GM21825 (cell line): ENCODE results near the gene CARD10.
"Not testable (repeated sequence)": the region's sequence is repeated elsewhere in the genome, so short reads cannot be mapped to it uniquely, and the experiment has no call there.

Experiments
- ATAC-seq: cut with Tn5 transposase; IDR thresholded peaks from one replicate; pipeline ENCODE4 v1.9.1; 2021; ENCODE audit warnings: mild to moderate bottlenecking, moderate library complexity; ENCODE audit not compliant: unreplicated experiment

Gene CARD10

DNA sequence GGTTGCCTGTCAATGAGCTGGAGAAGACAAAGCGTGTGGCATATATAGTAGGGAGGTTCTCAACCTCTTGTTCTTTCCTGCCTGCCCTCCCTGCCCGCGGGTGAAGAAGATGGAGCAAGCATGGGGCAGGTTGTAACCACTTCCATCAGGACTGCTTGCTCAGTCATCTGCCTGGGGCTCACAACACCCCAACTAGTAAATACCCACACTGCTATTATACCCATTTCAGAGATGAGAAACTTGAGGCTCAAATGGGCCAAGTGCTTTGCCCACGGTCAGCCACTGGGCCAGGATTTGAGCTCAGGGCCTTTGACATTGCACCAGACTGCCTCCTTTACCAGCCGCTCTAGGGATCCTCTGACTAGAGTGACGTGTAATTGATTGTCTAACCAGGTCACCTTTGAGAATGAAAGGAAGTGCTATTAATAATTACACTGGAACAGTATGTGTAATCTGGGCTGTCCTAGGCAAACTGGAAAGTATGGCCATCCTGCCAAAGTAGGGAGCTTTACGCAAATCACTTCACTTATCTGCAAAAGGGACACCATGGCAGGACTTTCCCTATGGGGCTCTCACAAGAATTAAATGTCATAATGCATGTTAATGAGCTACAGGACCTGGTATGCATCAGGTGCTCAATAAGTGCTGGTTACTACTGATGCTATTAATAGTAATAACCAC lies 38.2 kb upstream of the CARD10 start:
- no peak for ATAC-seq

DNA sequence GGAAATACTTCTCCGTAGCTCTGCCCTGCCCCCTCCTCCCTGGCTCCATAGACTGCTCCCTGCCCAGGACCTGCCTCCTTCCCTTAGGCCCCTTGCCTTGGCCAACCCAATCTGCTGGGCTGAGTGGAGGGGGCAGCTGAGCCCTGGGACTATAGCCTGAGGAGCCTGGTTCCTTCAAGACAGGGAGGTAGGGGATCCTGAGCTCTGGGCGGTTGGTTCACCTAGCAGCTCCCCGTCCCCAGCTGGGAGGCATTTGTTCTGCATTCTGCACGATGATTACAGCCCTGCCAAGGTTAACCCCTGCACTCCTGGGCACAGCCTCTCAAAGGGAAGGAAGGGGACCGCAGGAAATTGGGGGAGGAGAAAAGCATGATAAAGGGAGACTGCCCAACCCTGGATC lies 37.5 kb upstream of the CARD10 start:
- ATAC-seq, result no peak

GRCh38 chr22:37555029-37555428 lies 35.8 kb upstream of the CARD10 start:
- ATAC-seq, result no peak

- ATAC-seq, result no peak
These were observed 34.5 kb upstream of the CARD10 start for GRCh38 chr22:37553725-37554124.

DNA sequence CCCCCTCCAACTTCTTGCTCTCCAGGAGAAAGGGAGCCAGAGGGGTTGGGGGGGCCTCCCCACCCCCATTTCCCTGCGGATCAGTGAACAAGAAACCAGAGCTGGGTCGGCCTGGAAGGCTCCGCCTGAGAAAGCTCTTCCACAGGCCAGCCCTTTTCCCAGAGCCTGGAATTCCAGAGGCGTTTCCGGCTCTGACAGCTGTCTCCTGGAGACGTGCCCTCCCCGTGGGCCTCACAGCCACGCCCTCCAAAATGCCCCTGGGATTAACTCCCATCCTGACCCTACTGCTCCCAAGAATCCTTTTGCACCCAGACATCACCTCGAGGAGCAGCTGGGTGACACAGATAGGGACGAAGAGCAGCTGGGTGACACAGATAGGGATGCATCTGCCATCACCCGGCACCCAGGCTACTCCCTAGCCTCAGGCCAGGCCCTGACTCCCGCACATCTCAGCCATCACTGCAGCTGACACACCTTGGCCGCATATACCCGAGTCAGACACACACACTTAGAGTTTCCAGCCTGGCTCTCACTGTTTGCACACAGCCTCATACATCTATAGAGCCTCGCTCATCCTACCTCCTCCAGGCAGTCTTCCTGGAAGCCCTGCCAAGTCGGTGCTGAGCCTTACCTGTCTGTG lies 33.4 kb upstream of the CARD10 start:
- ATAC-seq, result no peak

DNA sequence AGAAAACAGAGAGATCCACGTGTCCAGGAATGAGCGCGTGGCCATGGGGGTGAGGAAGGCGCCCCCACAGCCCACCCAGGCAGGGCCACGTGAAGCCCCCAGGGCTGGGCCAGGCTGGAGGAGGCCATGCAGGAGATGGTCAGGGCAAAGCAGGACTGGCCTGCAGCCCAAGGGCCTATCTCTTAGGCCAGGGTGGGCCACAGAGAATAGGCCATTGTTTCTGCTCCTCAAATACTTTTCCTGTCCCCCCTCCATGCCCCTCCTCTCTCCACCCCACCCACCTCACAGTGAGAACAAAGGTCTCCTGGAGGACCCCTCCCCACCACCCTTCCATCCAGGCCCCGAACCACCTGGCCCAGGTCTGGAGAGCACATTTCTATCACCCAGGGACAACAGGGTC lies 32.8 kb upstream of the CARD10 start:
- no peak for ATAC-seq

GRCh38 chr22:37550921-37551320 lies 31.7 kb upstream of the CARD10 start:
- ATAC-seq, result not testable (repeated sequence)

- no peak for ATAC-seq
These were observed 30.5 kb upstream of the CARD10 start for GRCh38 chr22:37549704-37550059.

- no peak for ATAC-seq
These were observed 28.1 kb upstream of the CARD10 start for GRCh38 chr22:37547251-37547741.

- ATAC-seq, result no peak
These were observed 27.4 kb upstream of the CARD10 start for GRCh38 chr22:37546437-37547250.

- ATAC-seq, result no peak
These were observed 26.7 kb upstream of the CARD10 start for GRCh38 chr22:37545703-37546436.

DNA sequence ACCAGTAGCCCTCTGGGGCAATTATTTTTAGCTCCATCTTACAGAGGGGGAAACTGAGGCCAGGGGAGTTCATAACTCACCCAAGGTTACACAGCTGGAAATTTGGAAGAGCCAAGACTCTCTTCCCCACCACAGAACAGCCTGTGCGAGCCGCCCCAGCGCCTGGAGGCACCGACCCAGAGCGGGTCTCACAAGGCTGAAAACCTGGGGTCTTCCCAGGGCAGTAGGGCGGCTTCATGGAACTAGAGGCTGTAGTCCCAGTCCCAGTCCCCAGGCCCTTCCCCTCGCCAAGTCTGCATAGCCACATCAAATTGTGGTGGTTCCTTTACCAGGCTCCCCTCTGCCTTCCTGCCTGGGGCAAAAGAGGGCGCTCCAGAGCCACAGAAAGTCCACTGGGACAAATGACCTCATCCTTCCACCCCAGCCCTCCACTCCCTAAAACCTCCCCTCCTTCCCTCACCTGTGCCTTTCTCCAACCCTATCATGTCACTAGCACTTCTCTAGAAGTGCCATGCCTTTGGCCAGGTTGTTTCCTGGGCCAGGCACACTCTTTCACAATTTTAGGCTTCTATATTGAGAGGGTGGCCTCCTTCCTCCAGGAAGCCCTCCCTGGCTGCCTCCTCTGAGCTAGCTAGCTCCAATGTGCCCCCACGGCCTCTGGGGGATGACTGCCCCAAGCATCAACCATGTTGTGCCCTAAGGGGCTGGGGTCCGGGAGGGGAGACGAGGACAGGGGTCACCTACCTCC lies 25.9 kb upstream of the CARD10 start:
- ATAC-seq, result no peak

DNA sequence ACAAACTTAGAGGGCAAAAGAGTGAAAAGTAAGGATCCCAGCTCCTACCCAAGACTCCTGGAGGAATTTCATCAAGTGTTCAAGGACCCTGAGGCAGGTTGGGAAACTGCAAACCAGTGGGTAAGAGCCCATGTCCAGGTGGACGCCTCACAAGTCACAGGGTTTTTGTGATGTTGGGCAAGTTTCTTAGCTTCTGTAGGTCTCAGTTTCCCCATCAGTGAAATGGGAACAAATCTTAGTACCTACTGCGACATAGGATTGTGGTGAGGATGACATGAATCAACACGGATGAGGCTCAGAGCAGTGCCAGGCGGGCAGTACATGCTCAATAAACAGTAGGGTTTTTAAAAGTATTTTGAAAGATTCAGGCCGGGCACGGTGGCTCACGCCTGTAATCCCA lies 23.7 kb upstream of the CARD10 start:
- no peak for ATAC-seq

DNA sequence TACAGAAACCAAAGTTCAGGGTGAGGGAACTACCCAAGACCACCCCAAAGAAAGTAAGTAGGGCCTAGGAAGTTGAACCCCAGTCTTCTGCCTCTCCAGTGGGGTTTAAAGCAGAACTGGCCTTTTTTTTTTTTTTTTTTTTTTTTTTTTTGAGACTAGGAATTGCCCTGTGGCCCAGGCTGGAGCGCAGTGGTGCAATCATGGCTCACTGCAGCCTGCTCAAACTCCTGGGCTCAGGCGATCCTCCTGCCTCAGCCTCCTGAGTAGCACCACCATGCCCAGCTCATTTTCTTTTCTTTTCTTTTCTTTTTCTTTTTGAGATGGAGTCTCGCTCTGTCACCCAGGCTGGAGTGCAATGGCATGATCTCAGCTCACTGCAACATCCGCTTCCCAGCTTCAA lies 23.2 kb upstream of the CARD10 start:
- ATAC-seq, result not testable (repeated sequence)

DNA sequence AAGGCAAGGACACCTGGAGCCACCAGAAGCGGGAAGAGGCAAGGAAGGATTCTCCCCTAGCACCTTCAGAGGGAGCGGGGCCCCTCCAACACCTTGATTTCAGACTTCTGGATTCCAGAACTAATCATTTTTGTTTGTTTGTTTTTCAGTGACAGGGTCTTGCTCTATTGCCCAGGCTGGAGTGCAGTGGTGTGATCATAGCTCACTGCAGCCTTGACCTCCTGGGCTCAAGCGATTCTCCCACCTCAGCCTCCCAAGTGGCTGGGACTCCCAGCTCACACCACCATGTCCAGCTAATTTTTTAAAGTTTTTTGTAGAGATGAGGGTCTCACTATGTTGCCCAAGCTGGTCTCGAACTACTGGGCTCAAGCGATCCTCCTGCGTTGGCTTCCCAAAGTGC lies 20.6 kb upstream of the CARD10 start:
- not testable (repeated sequence) for ATAC-seq

GRCh38 chr22:37538590-37539357 lies 19.6 kb upstream of the CARD10 start:
- ATAC-seq, result peak; percentile 66

GRCh38 chr22:37535159-37535558 lies 15.9 kb upstream of the CARD10 start:
- no peak for ATAC-seq

DNA sequence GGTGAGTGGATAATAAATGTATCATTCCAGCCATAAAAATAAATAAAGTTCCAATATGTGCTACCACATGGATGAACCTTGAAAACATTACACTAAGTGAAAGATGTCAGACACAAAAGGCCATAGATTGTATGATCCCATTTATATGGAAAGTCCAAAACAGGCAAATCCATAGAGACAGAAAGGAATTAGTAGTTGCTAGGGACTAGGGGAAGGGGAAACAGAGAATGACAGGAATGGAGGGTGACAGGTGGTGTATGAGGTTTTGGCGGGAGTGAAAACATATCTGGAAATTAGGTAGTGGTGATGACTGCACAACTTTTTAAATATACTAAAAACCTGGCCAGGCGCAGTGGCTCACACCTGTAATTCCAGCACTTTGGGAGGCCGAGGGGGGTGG lies 15.2 kb upstream of the CARD10 start:
- ATAC-seq, result no peak

DNA sequence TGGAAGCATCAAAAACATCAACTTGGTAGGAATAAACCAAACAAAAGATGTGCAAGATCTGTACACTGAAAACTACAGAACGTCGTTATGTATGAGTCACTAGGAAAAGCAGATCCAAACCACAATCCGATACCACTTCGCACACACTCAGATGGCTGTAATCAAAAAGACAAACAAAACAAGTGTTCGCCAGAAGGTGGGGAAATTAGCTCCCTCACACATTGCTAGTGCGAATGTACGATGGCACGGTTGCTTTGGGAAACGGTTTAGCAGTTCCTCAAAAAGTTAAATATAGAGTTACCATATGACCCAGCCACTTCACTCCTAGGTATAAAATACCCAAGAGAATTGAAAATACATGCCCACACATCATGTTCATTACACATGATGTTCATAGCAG lies 14.8 kb upstream of the CARD10 start:
- no peak for ATAC-seq
